Stimulated activated naive CD4-positive, alpha-beta T cell treated with Interleukin-2 at 50 U/mL for 16 hours (primary cell): ENCODE results near the gene FDXACB1.

Experiments
- DNase-seq: peaks from one replicate; lab custom pipeline; 2025; lab: John Stamatoyannopoulos, UW

Gene FDXACB1

DNA sequence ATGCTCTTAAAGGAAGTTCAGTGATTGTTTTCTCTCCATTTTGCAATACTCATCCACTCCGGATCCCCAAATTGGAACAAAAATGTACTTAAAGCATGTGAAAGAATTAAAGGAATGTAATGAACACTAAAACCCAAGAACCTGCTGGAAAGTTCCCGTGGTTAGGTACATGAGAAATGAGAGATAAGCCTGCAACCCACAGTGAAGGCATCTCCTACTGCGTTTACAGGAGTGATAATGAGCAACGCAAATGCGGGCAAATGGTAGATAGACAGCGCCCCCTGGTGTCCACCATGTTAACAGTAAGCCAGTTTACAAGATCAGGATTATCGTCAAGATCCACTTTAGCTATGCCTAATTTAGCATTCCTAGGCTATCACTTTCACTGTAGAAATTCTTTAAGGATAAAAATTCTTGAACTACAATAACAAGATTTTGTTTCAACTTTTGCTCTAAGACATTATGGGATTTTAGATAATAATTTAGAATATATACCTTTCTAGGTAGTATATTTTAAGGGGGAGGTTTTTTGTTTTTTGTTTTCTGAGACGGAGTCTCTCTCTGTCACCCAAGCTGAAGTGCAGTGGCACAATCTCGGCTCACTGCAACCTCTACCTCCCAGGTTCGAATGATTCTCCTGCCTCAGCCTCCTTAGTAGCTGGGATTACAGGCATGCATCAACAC lies 37.5 kb downstream of the FDXACB1 start:
- DNase-seq, result peak; percentile 81

DNA sequence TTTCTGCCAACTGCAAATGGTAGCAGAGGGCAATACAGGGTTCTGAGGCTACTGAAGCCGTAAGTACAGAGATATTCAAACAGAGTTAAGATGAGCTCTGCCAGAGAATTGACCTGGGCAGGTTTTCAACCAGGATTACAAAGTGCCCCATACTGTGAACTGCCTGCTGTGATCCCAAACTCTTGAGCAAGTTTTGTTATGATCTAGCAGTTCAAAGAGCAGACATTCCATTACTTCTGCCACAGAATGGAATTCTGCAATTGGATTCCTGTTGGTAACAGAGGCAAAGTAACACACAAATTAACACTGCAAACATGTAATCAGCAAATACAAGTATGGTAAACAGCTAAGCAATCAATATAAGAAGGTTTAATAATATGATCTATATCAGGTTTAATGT lies 38.8 kb downstream of the FDXACB1 start:
- no peak for DNase-seq

DNA sequence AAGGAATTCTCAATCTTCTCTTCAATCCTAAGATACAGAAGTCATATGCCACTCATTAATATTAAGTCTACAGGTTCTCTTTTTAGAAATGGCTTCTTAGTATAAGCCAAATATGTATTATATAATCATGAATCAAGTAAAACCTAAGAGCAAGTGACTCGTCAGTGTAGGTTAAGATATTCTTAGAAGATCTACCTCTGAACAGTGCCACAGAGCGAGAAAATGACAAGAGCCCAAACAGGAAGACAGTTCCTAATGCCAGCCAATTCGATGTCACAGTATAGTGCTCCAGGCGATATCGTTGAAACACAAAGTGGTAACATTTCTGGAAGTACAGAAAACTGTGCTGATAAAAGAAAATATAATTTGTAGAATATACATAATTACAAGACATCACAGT lies 40.9 kb downstream of the FDXACB1 start:
- no peak for DNase-seq

DNA sequence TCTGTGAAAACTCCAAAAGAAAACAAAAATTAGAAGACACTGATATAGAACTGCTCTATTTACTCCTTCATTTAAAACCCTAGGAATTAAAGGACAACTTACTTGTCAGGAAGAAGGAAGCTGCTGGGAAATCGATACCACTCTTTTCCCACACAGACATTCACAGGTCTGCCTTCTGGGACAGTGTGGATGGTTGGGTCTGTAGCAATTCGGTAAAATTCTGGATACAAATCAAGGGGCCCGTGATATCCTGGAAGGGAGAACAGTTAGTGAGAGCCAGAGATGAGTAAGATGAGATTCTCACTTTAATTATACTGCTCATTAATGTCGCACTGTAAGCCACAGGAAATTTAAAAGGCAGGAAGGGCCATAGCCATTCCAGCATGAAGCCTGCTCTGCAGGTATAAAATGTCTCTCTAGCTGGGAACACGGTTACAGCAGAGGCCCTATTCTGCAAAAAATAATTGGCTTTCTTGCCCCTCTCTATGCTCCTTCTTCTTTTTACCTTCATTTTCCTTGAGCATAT lies 41.5 kb downstream of the FDXACB1 start:
- DNase-seq, result no peak

DNA sequence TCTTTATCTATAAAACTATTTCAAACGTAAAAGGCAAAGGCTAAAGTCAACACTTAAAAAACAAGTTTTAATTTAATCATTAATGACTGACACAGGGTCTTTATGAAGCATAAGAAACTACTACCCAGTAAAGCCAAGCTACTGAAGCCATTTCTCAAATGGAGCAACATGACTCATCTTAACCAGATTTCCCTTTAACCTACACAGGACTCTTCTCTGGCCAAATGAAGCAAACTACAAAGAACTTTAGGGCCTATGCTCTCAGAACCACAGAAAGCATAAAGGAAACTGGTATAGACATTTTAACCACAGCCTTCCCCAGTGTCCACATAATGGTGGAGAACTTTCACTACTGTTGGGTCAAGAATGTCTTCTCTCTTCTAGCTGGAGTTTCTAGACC lies 42.2 kb downstream of the FDXACB1 start:
- no peak for DNase-seq

DNA sequence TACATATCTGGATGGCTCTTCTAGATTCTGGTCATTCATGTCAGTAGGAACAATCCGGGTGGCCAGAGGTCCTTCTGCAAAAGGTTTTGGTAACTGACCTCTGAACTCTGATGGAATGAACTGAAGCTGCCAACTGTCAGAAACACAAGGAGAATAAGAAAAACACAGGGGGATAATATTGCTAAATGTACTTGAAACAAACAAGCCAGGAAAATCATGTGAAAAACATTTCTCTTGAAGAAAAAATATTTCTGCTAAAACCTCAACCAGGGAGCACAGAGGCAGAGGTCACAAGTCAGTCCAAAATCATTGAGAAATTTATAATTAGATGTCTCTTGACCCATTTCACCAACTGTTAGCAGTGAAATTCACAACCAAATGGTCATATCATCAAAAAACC lies 42.8 kb downstream of the FDXACB1 start:
- no peak for DNase-seq

DNA sequence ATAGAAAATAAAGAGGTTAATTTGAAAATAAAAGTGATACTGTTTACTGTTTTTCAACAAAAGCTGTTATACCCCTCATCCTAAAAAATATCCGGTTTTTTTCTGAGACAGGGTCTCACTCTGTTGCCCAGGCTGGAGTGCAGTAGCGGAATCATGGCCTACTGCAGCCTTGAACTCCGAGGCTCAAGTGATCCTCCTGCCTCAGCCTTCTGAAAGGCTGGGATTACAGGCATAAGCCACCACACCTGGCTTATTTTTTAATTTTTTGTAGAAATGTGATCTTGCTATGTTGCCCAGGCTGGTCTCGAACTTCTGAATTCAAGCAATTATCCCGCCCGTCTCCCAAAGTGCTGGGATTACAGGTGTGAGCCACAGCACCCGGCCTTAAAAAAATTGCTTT lies 43.3 kb downstream of the FDXACB1 start:
- DNase-seq, result no peak

DNA sequence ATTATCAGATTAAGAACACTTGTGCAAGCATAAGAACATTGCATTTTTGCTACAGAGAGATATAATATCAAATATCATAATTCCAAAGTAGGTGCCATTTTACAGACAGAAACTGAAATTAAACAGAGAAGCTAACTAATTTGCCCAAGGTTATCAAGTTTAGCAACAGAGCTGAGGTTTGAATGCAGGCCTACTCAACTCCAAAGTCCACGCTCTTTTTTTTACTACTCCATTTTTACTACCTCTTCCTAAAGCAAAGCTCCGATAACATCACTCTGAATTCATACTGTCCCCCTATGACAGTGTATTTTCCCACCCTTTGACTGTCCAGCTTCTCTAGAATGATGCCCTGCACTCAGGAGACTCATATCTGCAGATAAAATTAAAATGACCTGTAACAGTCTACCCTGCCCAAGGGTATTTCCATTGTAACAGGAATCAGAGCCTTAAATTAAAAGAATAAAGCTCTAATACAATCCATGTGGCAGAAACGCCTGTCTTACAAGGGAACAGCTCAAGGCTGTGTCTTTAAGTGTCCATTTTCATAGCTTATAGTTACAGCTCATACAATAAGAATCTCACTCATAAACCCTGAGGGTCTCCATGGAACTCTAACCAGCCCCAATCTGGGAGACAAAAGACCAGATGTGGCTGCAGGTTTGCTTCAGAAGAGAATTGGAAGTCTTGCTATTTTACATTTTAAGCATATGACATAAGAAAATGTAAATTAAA lies 44.4 kb downstream of the FDXACB1 start:
- no peak for DNase-seq

DNA sequence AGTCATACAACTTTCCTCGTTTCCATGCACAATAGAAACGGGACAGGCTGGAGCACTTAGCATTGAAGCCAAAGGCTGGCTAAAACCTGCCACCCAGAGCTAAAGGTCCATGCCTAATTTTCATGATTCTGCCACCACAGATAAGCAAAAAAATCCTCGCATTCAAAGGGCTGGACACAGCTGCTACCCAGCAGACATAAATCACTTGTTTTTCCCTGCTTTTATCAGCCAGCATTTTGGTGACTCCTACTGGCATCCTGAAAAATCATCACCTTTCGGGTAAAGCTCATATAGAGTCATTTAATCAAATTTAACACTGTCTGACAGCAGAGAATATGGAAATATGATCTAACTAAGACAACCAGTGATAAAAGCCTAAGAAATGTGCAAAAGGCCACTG lies 45.4 kb downstream of the FDXACB1 start:
- no peak for DNase-seq

DNA sequence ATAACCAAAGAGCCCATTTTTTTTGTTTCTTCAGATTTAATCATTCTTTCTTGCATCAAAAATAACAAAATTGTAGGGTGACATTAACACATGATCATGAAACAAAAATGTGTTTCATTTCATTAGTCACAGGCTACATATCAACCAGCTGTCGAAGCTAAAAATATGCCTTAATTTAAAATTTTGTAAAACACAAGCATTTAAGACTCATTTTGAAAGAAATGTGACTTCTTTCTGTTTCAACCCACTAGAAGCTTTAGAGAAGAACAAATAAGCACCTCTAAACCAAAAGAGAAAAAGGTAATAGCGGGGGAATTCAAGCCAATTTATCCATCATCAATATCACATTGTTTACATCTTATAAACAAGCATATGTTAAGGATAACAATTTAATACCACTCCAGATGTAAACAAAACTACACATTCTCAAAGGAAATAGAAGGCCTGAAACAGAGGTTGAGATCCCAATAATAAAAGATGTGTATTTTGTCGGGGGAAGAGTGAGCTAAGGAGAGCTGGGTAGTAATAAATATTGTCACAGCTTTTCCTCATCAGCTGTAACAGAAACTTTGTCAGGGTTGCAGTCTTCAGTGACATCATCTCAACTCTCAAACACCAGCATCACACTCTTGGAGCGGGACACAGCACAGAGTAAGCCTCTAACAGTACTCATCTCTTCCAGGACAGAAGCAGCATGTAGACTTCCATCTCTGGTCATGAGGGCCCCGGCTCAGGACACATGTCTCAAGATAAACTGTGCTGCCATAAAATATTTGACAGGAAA lies 49.6 kb downstream of the FDXACB1 start:
- DNase-seq, result no peak

DNA sequence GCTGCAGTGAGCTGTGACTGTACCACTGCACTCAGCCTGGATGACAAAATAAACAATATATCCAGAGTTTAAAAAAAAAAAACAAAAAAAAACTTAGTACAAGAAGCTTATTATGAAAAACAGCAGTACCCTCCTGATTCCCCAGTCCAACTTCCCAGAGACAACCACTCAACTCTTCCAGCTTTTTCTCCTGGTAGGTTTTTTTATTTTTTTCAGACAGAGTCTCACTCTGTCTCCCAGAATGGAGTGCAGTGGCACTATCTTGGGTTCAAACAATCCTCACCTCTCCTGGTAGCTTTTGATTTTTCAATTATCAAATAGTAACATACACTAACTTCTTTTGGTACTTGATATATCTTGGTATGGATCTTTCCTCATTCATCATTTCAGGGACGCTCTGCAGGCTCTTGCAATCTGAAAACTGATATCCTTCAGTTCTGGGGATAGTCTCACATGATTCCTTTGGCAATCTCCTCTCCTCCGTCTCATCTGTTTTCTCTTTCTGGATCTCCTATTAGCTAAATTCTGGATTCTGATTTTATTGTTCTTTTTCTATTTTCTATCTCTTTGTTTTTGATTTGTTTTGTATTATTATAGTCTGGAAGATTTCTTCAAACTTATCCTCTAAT lies 52.5 kb downstream of the FDXACB1 start:
- DNase-seq, result no peak
